B cell (primary cell): Measurements from ENCODE around the gene CPB2. TPM values are rescaled to one million over a fixed set of nuclear protein-coding genes. Genes with fewer than 3 reads are reported as not detected.

Experiments
- ATAC-seq: fragments of 200-7000 bp; cut with Tn5 transposase; one replicate; pipeline ENCODE4 v1.10.0; 2021; ENCODE audit warnings: low read depth, mild to moderate bottlenecking, moderate number of reproducible peaks, moderate library complexity
- CTCF ChIA-PET: fragments of 350-600 bp; sonication (Branson Sonifier 250); formaldehyde crosslinking; loops from one replicate; lab custom pipeline; 2021; ENCODE audit warnings: antibody characterized with exemption, inconsistent platforms; lab: Charles Lee
- POLR2A ChIA-PET: fragments of 350-600 bp; sonication (Branson Sonifier 250); formaldehyde crosslinking; loops from one replicate; lab custom pipeline; 2021; ENCODE audit warnings: antibody characterized with exemption; lab: Charles Lee
- DNase-seq: peaks from one replicate; pipeline ENCODE4 v3.0.0; 2013
- H2AFZ ChIP-seq: 2 replicates; pipeline ENCODE4 v1.6.1; 2012; ENCODE audit warnings: mild to moderate bottlenecking, low read depth, low read length; ENCODE audit not compliant: insufficient read depth, poor library complexity, severe bottlenecking
- H3K27ac ChIP-seq, 2 donors: 1 replicate in 1 of 2; 2 replicates in 1 of 2; pipeline ENCODE4 v1.5.1; 2012 to 2013; ENCODE audit warnings: low read length in 2 of 2, mild to moderate bottlenecking in 2 of 2, moderate library complexity in 1 of 2
- H3K27me3 ChIP-seq, 4 experiments: fragments of 200-600 bp in 1 of 4; sonication (generic) in 1 of 4; replicated peaks in 1 of 4; 1 replicate in 2 of 4; 2 replicates in 2 of 4; pipeline versions ENCODE4 v1.6.1 to v1.7.0; 2013 to 2016; ENCODE audit warnings: low read length in 3 of 4, mild to moderate bottlenecking in 2 of 4, mixed read lengths in 1 of 4, moderate library complexity in 1 of 4; ENCODE audit not compliant: insufficient read depth in 4 of 4, control insufficient read depth in 3 of 4; ENCODE audit errors: control extremely low read depth in 1 of 4
- H3K36me3 ChIP-seq, 2 experiments: replicated peaks in 1 of 2; 1 replicate in 1 of 2; 2 replicates in 1 of 2; pipeline versions ENCODE4 v1.6.1 to v1.7.1; 2013; ENCODE audit warnings: low read length in 1 of 2; ENCODE audit not compliant: insufficient read depth in 2 of 2, control insufficient read depth in 1 of 2; ENCODE audit errors: control extremely low read depth in 1 of 2, extremely low read depth in 1 of 2
- H3K4me1 ChIP-seq, 2 donors: fragments of 200-600 bp in 1 of 2; sonication (generic) in 1 of 2; 1 replicate in 1 of 2; 2 replicates in 1 of 2; pipeline versions ENCODE4 v1.5.1 to v1.6.1; 2013 to 2017; ENCODE audit warnings: low read length in 2 of 2; ENCODE audit not compliant: control insufficient read depth in 2 of 2, insufficient read depth in 2 of 2
- H3K4me2 ChIP-seq: replicated peaks from 2 replicates; pipeline ENCODE3; 2012; ENCODE audit warnings: mild to moderate bottlenecking, low read depth, low read length; ENCODE audit not compliant: poor library complexity, severe bottlenecking
- H3K4me3 ChIP-seq, 5 experiments: fragments of 200-600 bp in 1 of 5; sonication (generic) in 1 of 5; 1 replicate in 3 of 5; 2 replicates in 2 of 5; pipeline versions ENCODE4 v1.5.1 to v1.7.0; 2011 to 2016; ENCODE audit warnings: low read length in 4 of 5, mild to moderate bottlenecking in 4 of 5, low read depth in 2 of 5, control low read depth in 1 of 5, moderate library complexity in 1 of 5; ENCODE audit not compliant: insufficient read depth in 1 of 5; ENCODE audit errors: control extremely low read depth in 1 of 5, extremely low read depth in 1 of 5
- H3K79me2 ChIP-seq: fragments of 200-600 bp; sonication (generic); one replicate; pipeline ENCODE4 v1.6.0; 2016; ENCODE audit warnings: low read length; ENCODE audit not compliant: control insufficient read depth, insufficient read depth
- H3K9ac ChIP-seq: fragments of 200-600 bp; sonication (generic); 2 replicates; pipeline ENCODE4 v1.6.1; 2017; ENCODE audit warnings: mild to moderate bottlenecking, low read length, moderate library complexity
- H3K9me3 ChIP-seq, 3 donors: one replicate each; pipeline versions ENCODE4 v1.6.1 to v1.7.1; 2013; ENCODE audit warnings: low read length in 2 of 3; ENCODE audit not compliant: control insufficient read depth in 2 of 3, insufficient read depth in 1 of 3; ENCODE audit errors: control extremely low read depth in 1 of 3
- H4K20me1 ChIP-seq: 2 replicates; pipeline ENCODE4 v1.6.0; 2012; ENCODE audit warnings: mild to moderate bottlenecking, low read length; ENCODE audit not compliant: insufficient read depth, control insufficient read depth, poor library complexity, severe bottlenecking
- H3K27ac Mint-ChIP-seq: one replicate; pipeline ENCODE4 v1.8.0; 2021; ENCODE audit warnings: mixed read lengths
- H3K27me3 Mint-ChIP-seq: one replicate; pipeline ENCODE4 v1.8.0; 2021; ENCODE audit warnings: mixed read lengths
- H3K4me1 Mint-ChIP-seq: one replicate; pipeline ENCODE4 v1.8.0; 2021; ENCODE audit warnings: mixed read lengths
- H3K4me3 Mint-ChIP-seq: one replicate; pipeline ENCODE4 v1.8.0; 2021; ENCODE audit warnings: mixed read lengths
- H3K9me3 Mint-ChIP-seq: one replicate; pipeline ENCODE4 v1.8.0; 2022; ENCODE audit warnings: mixed read lengths; ENCODE audit not compliant: insufficient read depth
- CTCF ChIP-seq: fragments of 200-600 bp; IDR thresholded peaks from one replicate; pipeline ENCODE4 v1.8.0; 2022; ENCODE audit warnings: antibody characterized with exemption, mild to moderate bottlenecking
- EZH2 ChIP-seq: IDR thresholded peaks from 2 replicates; pipeline ENCODE4 v1.6.1; 2012; ENCODE audit warnings: borderline replicate concordance, low read depth, mild to moderate bottlenecking, moderate library complexity, low read length; ENCODE audit not compliant: insufficient read depth, poor library complexity, severe bottlenecking
- WGBS: methylation state at CpG from one replicate; pipeline ENCODE4 v1.1.5; 2013; ENCODE audit warnings: missing lambda C conversion rate; ENCODE audit not compliant: insufficient coverage; 5-methylcytosine and 5-hydroxymethylcytosine counted together
- intact Hi-C: fragments of 100-400 bp; cut with micrococcal nuclease; formaldehyde crosslinking; loops from one replicate; pipeline ENCODE4 v1.10.0; 2022
- polyA plus RNA-seq: library from polyadenylated mRNA; depleted of rRNA; stranded (reverse); fragments of >200 nt; gene quantifications from 2 replicates; pipeline ENCODE4 v1.2.3, GENCODE V29; 2012
- total RNA-seq, 2 donors: library from RNA; stranded (reverse); fragments of 120-200 nt in 1 of 2; gene quantifications; 1 replicate in 1 of 2; 2 replicates in 1 of 2; pipeline versions ENCODE4 v1.2.3 to v1.2.4, GENCODE V29; 2013 to 2022

The CPB2 gene
- total and polyA plus RNA-seq, 2 donors (not counting 1 experiment from before 2014, with no cell fraction given) = not detected

DNA sequence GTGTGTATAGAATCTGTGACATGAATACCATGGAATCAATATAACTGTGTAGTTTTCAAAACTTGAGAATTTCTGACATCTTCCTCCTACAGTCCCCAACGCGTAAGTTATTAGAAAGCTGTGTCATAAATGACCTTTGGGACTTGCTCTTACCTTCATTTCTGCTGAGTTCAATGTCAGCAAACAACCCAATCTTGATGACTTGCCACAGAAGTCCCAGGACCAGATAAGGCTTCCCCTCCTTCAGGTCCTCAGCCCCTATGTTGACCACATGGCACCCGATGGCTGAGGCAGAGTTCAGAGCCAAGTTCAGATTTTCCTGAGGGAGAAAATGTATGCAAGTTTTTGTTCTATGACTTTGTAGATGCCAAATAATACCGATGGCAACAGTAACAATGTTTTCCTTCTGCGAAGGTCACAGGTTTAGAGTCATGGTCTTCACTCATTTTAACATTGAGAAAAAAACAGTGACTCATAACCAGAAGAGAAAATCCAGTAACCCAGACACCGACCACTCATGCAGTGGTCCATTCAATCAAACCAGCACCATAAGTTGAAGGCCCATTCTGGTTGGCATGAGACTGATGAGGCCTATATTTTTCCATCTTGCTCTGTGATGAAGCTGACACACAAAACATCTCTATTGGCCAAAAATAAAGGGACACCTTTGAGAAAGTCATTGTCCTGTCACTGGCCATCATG, 47.9 kb upstream of the CPB2 start:
- H3K9ac ChIP-seq = no peak overlapping the region
- no peaks in the 10 kb centered on the region for H3K4me1 ChIP-seq
- H3K4me2 ChIP-seq = no peak overlapping the region
- ATAC-seq (no peak), DNase-seq (no peak)
- Mint-ChIP-seq H3K9me3 (no peaks in the 10 kb centered on the region), H3K4me1 (no peaks in the 10 kb centered on the region), H3K27me3 (no peaks in the 10 kb centered on the region), H3K27ac (peak overlapping the region; percentile 39), H3K4me3 (no peak overlapping the region)
- TF ChIP-seq EZH2 = no peak
- no peak for TF ChIP-seq CTCF
- no peak overlapping the region for H2AFZ ChIP-seq
- WGBS = 88% methylated on average over 1 of the region's 6 CpGs
- no peak overlapping the region for H3K4me3 ChIP-seq
- ChIA-PET POLR2A (interaction anchor here (0.6 kb wide), 1 partner anchor 12 kb away, joined by 3 read pairs; no protein-coding TSS in a partner anchor), CTCF (interaction anchor here (0.7 to 1.0 kb wide), 2 partner anchors 26 to 137 kb away, joined by 3 to 5 read pairs; no protein-coding TSS in a partner anchor)
- peaks cover 59% of the 10 kb centered on the region for H3K79me2 ChIP-seq
- H4K20me1 ChIP-seq = peaks cover 27% of the 10 kb centered on the region
- intact Hi-C loops = no loop called here
- peak overlapping the region in 1 of 2 donors; percentile 20 for H3K27ac ChIP-seq
- H3K36me3 ChIP-seq = peaks cover 14 to 95% of the 10 kb centered on the region in 2 experiments
- no peaks in the 10 kb centered on the region for H3K9me3 ChIP-seq
- no peaks in the 10 kb centered on the region for H3K27me3 ChIP-seq

GRCh38 chr13:46150134-46150693, 45.4 kb upstream of the CPB2 start:
- Histone ChIP-seq H2AFZ (no peak overlapping the region), H3K27me3 (no peaks in the 10 kb centered on the region), H3K79me2 (peaks cover 50% of the 10 kb centered on the region), H4K20me1 (peaks cover 34% of the 10 kb centered on the region), H3K9ac (no peak overlapping the region), H3K36me3 (peaks cover 7 to 93% of the 10 kb centered on the region in 2 experiments), H3K27ac (peak overlapping the region in 1 of 2 donors; percentile 31), H3K4me3 (no peak overlapping the region), H3K4me1 (no peaks in the 10 kb centered on the region), H3K4me2 (no peak overlapping the region), H3K9me3 (no peaks in the 10 kb centered on the region)
- H3K9me3 Mint-ChIP-seq = no peaks in the 10 kb centered on the region
- ChIA-PET POLR2A (interaction anchor here (0.8 kb wide), 1 partner anchor 15 kb away, joined by 3 read pairs; no protein-coding TSS in a partner anchor), CTCF (interaction anchor here (2.9 kb wide), 1 partner anchor 10 kb away, joined by 19 read pairs; no protein-coding TSS in a partner anchor)
- WGBS = 100% methylated on average over 1 of the region's 1 CpG
- ATAC-seq (no peak), DNase-seq (no peak)
- TF ChIP-seq EZH2 (no peak), CTCF (no peak)
- peak overlapping the region; percentile 33 for H3K27ac Mint-ChIP-seq
- H3K4me3 Mint-ChIP-seq = no peak overlapping the region
- intact Hi-C loops = no loop called here
- no peaks in the 10 kb centered on the region for H3K4me1 Mint-ChIP-seq
- H3K27me3 Mint-ChIP-seq = no peaks in the 10 kb centered on the region
